Measurements from ENCODE around the gene NALCN.

Gene NALCN

GRCh38 chr13:101013245-101013644, 403.1 kb downstream of the NALCN start:
- no peak for DNase-seq

DNA sequence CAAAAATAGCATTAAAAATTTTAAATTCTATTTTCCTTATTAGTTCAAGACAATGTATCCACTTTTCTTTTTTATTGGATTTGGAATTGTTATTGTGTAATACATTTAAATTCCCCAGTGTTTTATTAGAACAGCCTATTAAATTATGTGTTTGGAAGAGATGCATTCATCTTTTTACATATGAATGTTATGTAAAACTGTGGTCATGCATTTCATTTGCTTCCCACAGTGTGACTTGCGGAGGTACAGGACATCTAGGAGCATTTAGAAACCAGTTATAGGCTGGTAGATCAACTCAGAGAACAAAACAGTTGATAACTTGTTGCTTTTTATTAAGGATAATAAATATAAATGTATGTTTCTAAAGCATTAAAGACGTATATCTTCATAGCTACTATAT, 406.2 kb downstream of the NALCN start:
- DNase-seq, result no peak

DNA sequence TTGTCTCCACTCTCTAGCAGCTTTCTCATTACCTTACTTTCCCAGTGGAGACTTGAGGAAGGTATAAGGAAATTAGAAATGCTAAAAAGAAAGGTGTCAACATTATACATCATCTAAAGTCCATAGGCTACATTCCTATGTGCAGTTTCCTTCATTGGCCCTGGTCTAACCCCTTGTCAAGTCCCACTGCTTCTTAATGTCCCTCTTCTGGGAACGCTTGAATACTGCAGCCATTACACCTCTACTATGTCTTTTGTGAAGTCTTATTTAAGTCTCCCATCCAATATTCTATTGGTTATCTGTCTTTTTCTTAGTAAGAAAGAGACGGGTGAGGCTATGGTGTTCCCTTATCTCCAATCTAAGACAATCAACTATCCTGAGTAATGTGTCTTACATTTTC, 409.1 kb downstream of the NALCN start:
- no peak for DNase-seq
